ENCODE measurements around the gene BABAM1. TPM values are rescaled to one million over a fixed set of nuclear protein-coding genes. Genes with fewer than 3 reads are reported as not detected.

BABAM1 gene
- total RNA-seq, 1 donor from 2014 or later = 79.1 TPM

DNA sequence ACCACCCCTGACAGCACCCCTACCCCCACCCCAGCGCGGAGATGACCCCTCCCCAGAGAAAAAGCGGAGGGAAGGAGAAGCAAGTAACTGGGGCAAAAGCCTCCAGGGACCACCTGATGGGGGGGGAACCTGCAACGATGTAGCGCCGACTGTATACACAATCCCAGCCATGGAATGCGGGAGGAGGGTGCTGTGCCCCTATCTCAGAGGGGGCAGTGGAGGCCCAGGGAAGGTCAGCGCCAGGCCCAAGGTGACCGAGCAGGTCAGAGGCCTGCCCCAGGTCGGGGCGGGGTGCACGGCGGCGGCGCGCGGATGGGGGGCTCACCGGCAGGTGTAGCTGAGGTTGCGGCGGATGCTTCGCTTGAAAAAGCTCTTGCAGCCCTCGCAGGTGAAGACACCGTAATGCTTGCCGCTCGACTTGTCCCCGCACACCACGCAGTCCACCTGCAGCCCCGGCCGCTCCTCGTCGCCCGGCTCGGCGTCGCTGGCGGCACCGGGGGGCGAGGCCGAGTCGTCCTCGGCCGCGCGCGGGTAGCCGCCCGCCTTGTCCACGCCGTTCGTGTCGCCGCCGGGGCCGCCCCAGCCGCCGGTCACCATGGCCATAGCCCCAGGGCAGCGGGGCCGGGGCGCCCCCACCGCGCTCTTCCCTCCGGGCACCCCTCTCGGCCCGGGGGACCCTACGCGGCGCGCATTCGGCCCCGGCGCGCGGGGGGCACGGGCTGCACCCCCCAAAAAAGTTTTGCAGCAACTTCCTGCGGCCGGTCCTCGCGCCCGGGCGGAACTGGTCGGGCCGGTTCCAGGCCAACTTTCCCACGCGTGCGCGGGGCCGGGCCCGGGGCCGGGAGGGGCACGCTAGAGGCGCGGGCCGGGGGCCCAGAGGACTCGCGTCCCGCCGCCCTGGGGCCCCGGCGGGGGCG, 22.4 kb upstream of the BABAM1 start:
- peaks cover 64% of the 10 kb centered on the region for H3K4me1 Mint-ChIP-seq
- peaks cover 9% of the 10 kb centered on the region for H3K27me3 Mint-ChIP-seq (ENCODE audit: low read depth)
- peak overlapping the region; percentile 94 for H3K27ac Mint-ChIP-seq (ENCODE audit: unreplicated experiment)
- DNase-seq (ENCODE audit: low read depth, low spot score) = no peak
- TF ChIP-seq, protein P1, sequence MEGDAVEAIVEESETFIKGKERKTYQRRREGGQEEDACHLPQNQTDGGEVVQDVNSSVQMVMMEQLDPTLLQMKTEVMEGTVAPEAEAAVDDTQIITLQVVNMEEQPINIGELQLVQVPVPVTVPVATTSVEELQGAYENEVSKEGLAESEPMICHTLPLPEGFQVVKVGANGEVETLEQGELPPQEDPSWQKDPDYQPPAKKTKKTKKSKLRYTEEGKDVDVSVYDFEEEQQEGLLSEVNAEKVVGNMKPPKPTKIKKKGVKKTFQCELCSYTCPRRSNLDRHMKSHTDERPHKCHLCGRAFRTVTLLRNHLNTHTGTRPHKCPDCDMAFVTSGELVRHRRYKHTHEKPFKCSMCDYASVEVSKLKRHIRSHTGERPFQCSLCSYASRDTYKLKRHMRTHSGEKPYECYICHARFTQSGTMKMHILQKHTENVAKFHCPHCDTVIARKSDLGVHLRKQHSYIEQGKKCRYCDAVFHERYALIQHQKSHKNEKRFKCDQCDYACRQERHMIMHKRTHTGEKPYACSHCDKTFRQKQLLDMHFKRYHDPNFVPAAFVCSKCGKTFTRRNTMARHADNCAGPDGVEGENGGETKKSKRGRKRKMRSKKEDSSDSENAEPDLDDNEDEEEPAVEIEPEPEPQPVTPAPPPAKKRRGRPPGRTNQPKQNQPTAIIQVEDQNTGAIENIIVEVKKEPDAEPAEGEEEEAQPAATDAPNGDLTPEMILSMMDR (conservative IDR thresholded peaks at IDR 0.05) = no peak
- peak overlapping the region; percentile 98 for H3K4me3 Mint-ChIP-seq
- no peaks in the 10 kb centered on the region for H3K9me3 Mint-ChIP-seq
- H3K36me3 Mint-ChIP-seq (ENCODE audit: low read depth) = peaks cover 3% of the 10 kb centered on the region

DNA sequence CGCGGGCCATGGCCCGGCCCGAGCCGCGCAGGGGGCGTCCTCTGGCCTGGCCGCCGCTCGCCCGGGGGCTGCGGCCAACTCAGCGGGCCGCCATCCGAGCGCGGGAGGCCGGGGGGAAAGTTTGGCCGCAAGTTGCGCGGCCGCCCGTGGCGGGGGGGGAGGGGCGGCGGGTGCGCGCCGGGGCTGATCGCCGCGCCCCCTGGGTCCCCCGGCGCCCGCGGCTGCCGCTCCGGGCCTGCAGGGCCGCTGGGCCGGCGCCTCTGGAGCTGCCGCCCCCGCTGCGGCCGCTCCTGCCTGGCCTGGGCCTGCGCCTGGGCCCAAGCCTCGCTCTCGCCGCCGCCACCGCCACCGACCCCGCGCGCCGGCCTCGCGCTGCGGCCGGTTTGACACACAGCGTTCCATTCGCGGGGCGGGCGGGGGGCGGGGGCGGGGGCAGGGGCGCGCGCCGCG, 21.7 kb upstream of the BABAM1 start, which contains the start of gene NR2F6:
NR2F6 (minus strand) TSS at position 385 of the 450 bp plus-strand sequence. CDS start 699 bp downstream, outside the sequence.
- Mint-ChIP-seq H3K36me3 (ENCODE audit: low read depth) (peaks cover 3% of the 10 kb centered on the region), H3K27me3 (ENCODE audit: low read depth) (peaks cover 9% of the 10 kb centered on the region), H3K9me3 (no peaks in the 10 kb centered on the region), H3K27ac (ENCODE audit: unreplicated experiment) (peak within 1 kb of the TSS; percentile 98), H3K4me1 (peaks cover 57% of the 10 kb centered on the region), H3K4me3 (peak within 1 kb of the TSS; percentile 98)
- TF ChIP-seq, protein P1 (conservative IDR thresholded peaks at IDR 0.05) = no peak
- no peak for DNase-seq (ENCODE audit: low read depth, low spot score)

DNA sequence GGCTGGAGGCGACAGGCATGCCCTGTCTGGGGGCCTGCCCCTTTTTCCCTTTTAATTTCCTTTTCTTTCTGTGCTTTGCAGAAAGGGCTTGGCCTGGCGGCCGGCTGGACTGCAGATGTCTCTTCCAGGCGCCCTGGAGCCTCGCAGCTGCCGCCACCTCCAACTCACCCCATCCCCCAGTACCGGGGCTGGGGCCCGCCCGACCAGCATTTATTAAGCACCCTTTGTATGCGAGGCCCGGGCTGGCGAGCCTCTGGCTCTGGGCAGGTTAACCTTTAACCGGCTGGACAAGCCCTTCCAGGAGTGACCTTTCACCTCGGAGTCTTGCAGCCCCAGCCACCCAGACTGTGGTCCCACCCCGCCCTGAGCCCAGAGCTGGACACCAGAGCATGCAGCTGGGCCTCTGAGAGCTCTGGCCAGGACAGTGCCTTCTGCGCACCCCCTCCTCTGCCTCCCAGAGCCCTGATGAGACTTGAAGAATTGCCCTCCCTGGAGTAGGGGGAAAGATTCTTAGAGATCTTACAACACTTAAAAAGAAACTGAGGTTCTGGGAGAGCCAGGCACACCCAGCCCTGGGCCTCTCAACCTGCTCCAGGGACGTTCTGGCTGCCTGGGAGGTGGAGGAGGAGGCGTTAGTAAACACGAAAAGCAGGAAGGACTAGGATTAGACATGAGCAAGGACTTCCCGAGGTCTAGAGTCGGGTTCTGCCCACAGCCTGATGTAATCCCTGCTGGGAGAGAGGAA, 20.4 kb upstream of the BABAM1 start:
- Mint-ChIP-seq H3K27ac (ENCODE audit: unreplicated experiment) (peak overlapping the region; percentile 67), H3K36me3 (ENCODE audit: low read depth) (peaks cover 3% of the 10 kb centered on the region), H3K4me1 (peaks cover 51% of the 10 kb centered on the region), H3K4me3 (peak overlapping the region; percentile 88), H3K27me3 (ENCODE audit: low read depth) (peaks cover 9% of the 10 kb centered on the region), H3K9me3 (no peaks in the 10 kb centered on the region)
- DNase-seq (ENCODE audit: low read depth, low spot score) = no peak
- TF ChIP-seq, protein P1 (conservative IDR thresholded peaks at IDR 0.05) = no peak

DNA sequence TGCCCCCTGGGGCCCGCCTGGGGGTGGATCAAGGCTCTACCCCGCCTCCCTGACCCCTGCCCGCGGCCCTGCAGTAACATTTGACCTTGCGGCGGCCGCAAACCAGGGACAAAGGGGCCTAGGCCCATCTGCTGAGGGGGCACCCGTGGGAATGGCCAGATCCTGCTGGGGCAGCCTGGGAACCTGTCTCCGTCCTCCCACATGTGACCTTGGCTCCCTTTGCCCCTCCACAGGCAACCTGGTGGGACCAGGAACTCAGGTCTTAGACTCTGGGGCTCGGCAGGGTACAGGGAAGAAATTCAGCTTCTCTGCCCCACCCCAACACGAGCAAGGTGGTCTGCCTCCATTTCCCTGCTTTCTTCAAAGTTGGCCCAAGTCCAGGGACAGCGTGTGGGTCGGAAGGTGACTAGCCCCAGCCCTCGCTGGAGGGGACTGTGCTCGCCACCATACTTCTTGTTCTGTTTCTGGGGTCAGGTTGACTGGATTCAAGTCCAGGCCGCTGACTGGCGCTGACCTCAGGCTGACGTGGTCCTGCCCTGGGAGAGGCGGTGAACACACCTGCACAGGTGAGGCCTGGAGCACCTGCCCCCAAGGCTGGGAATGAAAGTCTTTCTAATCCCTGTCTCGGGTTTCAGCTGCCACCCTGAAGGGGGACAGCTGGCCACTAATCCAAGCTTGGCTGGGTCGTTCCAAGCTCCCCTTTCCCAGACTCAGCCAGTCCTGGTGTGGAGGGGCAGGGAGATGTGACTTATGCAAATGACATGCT, 19.0 kb upstream of the BABAM1 start:
- peak overlapping the region; percentile 27 for H3K27ac Mint-ChIP-seq (ENCODE audit: unreplicated experiment)
- H3K4me3 Mint-ChIP-seq = peak overlapping the region; percentile 81
- H3K27me3 Mint-ChIP-seq (ENCODE audit: low read depth) = peaks cover 9% of the 10 kb centered on the region
- no peaks in the 10 kb centered on the region for H3K36me3 Mint-ChIP-seq (ENCODE audit: low read depth)
- TF ChIP-seq, protein P1 (conservative IDR thresholded peaks at IDR 0.05) = no peak
- peak; percentile 63 for DNase-seq (ENCODE audit: low read depth, low spot score)
- no peaks in the 10 kb centered on the region for H3K9me3 Mint-ChIP-seq
- H3K4me1 Mint-ChIP-seq = peaks cover 41% of the 10 kb centered on the region

Data from neural crest cell (in vitro differentiated cells).